H9 (cell line): ENCODE results near the gene SSPN. TPM values are rescaled to one million over a fixed set of nuclear protein-coding genes. Genes with fewer than 3 reads are reported as not detected.

ENCODE experiments used
- DNase-seq: peaks from one replicate; pipeline ENCODE4 v3.0.0-alpha.2; 2017
- H2AFZ ChIP-seq: one replicate; pipeline ENCODE4 v1.6.1; 2013; ENCODE audit warnings: mild to moderate bottlenecking, low read length, control low read depth, moderate library complexity
- H2AK5ac ChIP-seq: 2 replicates; pipeline ENCODE4 v1.6.1; 2013; ENCODE audit warnings: low read length, control low read depth, mixed read lengths; ENCODE audit not compliant: insufficient read length
- H2BK120ac ChIP-seq: one replicate; pipeline ENCODE4 v1.6.1; 2013; ENCODE audit warnings: low read depth, mild to moderate bottlenecking, low read length, control low read depth, inconsistent platforms; ENCODE audit not compliant: poor library complexity, severe bottlenecking
- H2BK12ac ChIP-seq: 2 replicates; pipeline ENCODE4 v1.6.1; 2013; ENCODE audit warnings: low read length, control low read depth, mixed read lengths, low read depth; ENCODE audit not compliant: insufficient read length
- H2BK15ac ChIP-seq: 2 replicates; pipeline ENCODE4 v1.6.1; 2013; ENCODE audit warnings: low read depth, low read length, control low read depth
- H2BK20ac ChIP-seq: one replicate; pipeline ENCODE4 v1.6.1; 2013; ENCODE audit warnings: low read depth, mild to moderate bottlenecking, low read length, control low read depth, inconsistent platforms; ENCODE audit not compliant: poor library complexity, severe bottlenecking
- H2BK5ac ChIP-seq: 2 replicates; pipeline ENCODE4 v1.6.1; 2013; ENCODE audit warnings: low read length, control low read depth, mixed read lengths; ENCODE audit not compliant: insufficient read length
- H3K14ac ChIP-seq: 2 replicates; pipeline ENCODE4 v1.6.1; 2013; ENCODE audit warnings: low read length, control low read depth; ENCODE audit not compliant: insufficient read depth
- H3K18ac ChIP-seq: 2 replicates; pipeline ENCODE4 v1.6.1; 2013; ENCODE audit warnings: low read depth, mild to moderate bottlenecking, mixed read lengths, low read length, control low read depth; ENCODE audit not compliant: insufficient read length
- H3K23ac ChIP-seq: 2 replicates; pipeline ENCODE4 v1.6.1; 2013; ENCODE audit warnings: low read length, control low read depth, mixed read lengths, low read depth; ENCODE audit not compliant: insufficient read length
- H3K23me2 ChIP-seq: 2 replicates; pipeline ENCODE4 v1.6.1; 2013; ENCODE audit warnings: low read depth, mild to moderate bottlenecking, mixed read lengths, low read length, control low read depth; ENCODE audit not compliant: insufficient read length, poor library complexity, severe bottlenecking
- H3K27ac ChIP-seq: 2 replicates; pipeline ENCODE4 v1.5.1; 2013; ENCODE audit warnings: low read length, control low read depth, mixed read lengths, low read depth; ENCODE audit not compliant: insufficient read length
- H3K27me3 ChIP-seq: 2 replicates; pipeline ENCODE4 v1.6.1; 2013; ENCODE audit warnings: low read length, control low read depth, inconsistent platforms; ENCODE audit not compliant: insufficient read depth
- H3K4ac ChIP-seq: 2 replicates; pipeline ENCODE4 v1.6.1; 2013; ENCODE audit warnings: low read depth, mild to moderate bottlenecking, control low read depth, inconsistent platforms, low read length, moderate library complexity
- H3K4me1 ChIP-seq: 2 replicates; pipeline ENCODE4 v1.6.1; 2013; ENCODE audit warnings: low read length, control low read depth, inconsistent platforms; ENCODE audit not compliant: insufficient read depth
- H3K4me2 ChIP-seq: 2 replicates; pipeline ENCODE4 v1.6.1; 2013; ENCODE audit warnings: low read length, control low read depth, mixed read lengths; ENCODE audit not compliant: insufficient read length, insufficient read depth
- H3K56ac ChIP-seq: 2 replicates; pipeline ENCODE4 v1.6.1; 2013; ENCODE audit warnings: low read depth, mild to moderate bottlenecking, mixed read lengths, low read length, control low read depth; ENCODE audit not compliant: insufficient read length
- H3K79me1 ChIP-seq: 2 replicates; pipeline ENCODE4 v1.6.1; 2013; ENCODE audit warnings: low read depth, mild to moderate bottlenecking, moderate library complexity, low read length, control low read depth, inconsistent platforms; ENCODE audit not compliant: insufficient read depth, poor library complexity, severe bottlenecking
- H3K79me2 ChIP-seq: 2 replicates; pipeline ENCODE4 v1.6.1; 2013; ENCODE audit warnings: low read length, control low read depth, inconsistent platforms; ENCODE audit not compliant: insufficient read depth
- H3K9ac ChIP-seq: 2 replicates; pipeline ENCODE4 v1.6.1; 2013; ENCODE audit warnings: low read length, control low read depth, mixed read lengths; ENCODE audit not compliant: insufficient read length; ENCODE audit errors: extremely low read depth
- H3K9me3 ChIP-seq: one replicate; pipeline ENCODE4 v1.6.1; 2013; ENCODE audit warnings: low read depth, low read length, inconsistent platforms; ENCODE audit not compliant: control insufficient read depth
- H3T11ph ChIP-seq: one replicate; pipeline ENCODE4 v1.6.1; 2013; ENCODE audit warnings: mild to moderate bottlenecking, low read length, control low read depth, inconsistent platforms
- H4K20me1 ChIP-seq: one replicate; pipeline ENCODE4 v1.6.1; 2013; ENCODE audit not compliant: control insufficient read depth, insufficient read length, insufficient read depth
- H4K5ac ChIP-seq: 2 replicates; pipeline ENCODE4 v1.6.1; 2013; ENCODE audit warnings: low read depth, mild to moderate bottlenecking, mixed read lengths, low read length, control low read depth; ENCODE audit not compliant: insufficient read length
- H4K8ac ChIP-seq: replicated peaks from 2 replicates; pipeline ENCODE4 v1.6.1; 2013; ENCODE audit warnings: low read length, control low read depth, mixed read lengths, low read depth; ENCODE audit not compliant: insufficient read length
- H4K91ac ChIP-seq: 2 replicates; pipeline ENCODE4 v1.6.1; 2013; ENCODE audit warnings: low read depth, mild to moderate bottlenecking, moderate library complexity, mixed read lengths, low read length, control low read depth; ENCODE audit not compliant: insufficient read length
- H3K27ac Mint-ChIP-seq, 3 experiments: 2 replicates in 2 of 3; 3 replicates in 1 of 3; pipeline ENCODE4 v1.8.0; 2020 to 2021; ENCODE audit warnings: mixed read lengths in 3 of 3, mild to moderate bottlenecking in 1 of 3, moderate library complexity in 1 of 3
- H3K27me3 Mint-ChIP-seq: 2 replicates; pipeline ENCODE4 v1.8.0; 2021; ENCODE audit warnings: low read depth, mild to moderate bottlenecking, moderate library complexity, mixed read lengths
- H3K36me3 Mint-ChIP-seq, 3 experiments: 2 replicates in 2 of 3; 3 replicates in 1 of 3; pipeline ENCODE4 v1.8.0; 2020 to 2021; ENCODE audit warnings: low read depth in 3 of 3, mixed read lengths in 3 of 3; ENCODE audit not compliant: insufficient read depth in 1 of 3
- H3K4me1 Mint-ChIP-seq, 2 experiments: 2 replicates each; pipeline ENCODE4 v1.8.0; 2020; ENCODE audit warnings: mixed read lengths in 2 of 2
- H3K4me3 Mint-ChIP-seq, 2 experiments: 2 replicates in 1 of 2; 3 replicates in 1 of 2; pipeline ENCODE4 v1.8.0; 2020 to 2021; ENCODE audit warnings: mild to moderate bottlenecking in 2 of 2, mixed read lengths in 2 of 2, moderate library complexity in 1 of 2
- H3K9me3 Mint-ChIP-seq, 2 experiments: 2 replicates in 1 of 2; 3 replicates in 1 of 2; pipeline ENCODE4 v1.8.0; 2020; ENCODE audit warnings: mild to moderate bottlenecking in 2 of 2, mixed read lengths in 2 of 2, moderate library complexity in 1 of 2
- total RNA-seq: library from RNA; stranded (reverse); gene quantifications from 2 replicates; pipeline ENCODE4 v1.2.1, GENCODE V29; 2021
- TF ChIP-seq, protein P1 (sequence below): fragments of 200-600 bp; sonication (generic); conservative IDR thresholded peaks from 3 replicates; pipeline ENCODE4 v1.8.0; 2021; ENCODE audit warnings: antibody characterized with exemption, mild to moderate bottlenecking

Gene SSPN
- total RNA-seq, 1 experiment from 2014 or later = 0.81 TPM

GRCh38 chr12:26242683-26243082 is 47.3 kb downstream of the SSPN start:
- Histone ChIP-seq H2BK12ac (no peak overlapping the region), H3K4me1 (no peaks in the 10 kb centered on the region), H3K27ac (no peak overlapping the region), H3K79me2 (no peaks in the 10 kb centered on the region), H3K18ac (no peak overlapping the region), H3K14ac (no peak overlapping the region), H3K56ac (no peak overlapping the region), H3K9me3 (no peaks in the 10 kb centered on the region), H3K4ac (no peak overlapping the region), H3K27me3 (no peaks in the 10 kb centered on the region), H3K9ac (no peak overlapping the region), H2AFZ (no peak overlapping the region), H2BK15ac (no peak overlapping the region), H4K20me1 (no peaks in the 10 kb centered on the region), H2BK5ac (no peak overlapping the region), H3K79me1 (no peaks in the 10 kb centered on the region), H3K4me2 (no peak overlapping the region), H2BK120ac (no peak overlapping the region), H4K91ac (no peak overlapping the region), H2AK5ac (no peak overlapping the region), H2BK20ac (no peak overlapping the region), H3T11ph (no peak overlapping the region), H4K8ac (no peak overlapping the region), H3K23me2 (no peaks in the 10 kb centered on the region), H4K5ac (no peak overlapping the region), H3K23ac (no peak overlapping the region)
- TF ChIP-seq, protein P1, sequence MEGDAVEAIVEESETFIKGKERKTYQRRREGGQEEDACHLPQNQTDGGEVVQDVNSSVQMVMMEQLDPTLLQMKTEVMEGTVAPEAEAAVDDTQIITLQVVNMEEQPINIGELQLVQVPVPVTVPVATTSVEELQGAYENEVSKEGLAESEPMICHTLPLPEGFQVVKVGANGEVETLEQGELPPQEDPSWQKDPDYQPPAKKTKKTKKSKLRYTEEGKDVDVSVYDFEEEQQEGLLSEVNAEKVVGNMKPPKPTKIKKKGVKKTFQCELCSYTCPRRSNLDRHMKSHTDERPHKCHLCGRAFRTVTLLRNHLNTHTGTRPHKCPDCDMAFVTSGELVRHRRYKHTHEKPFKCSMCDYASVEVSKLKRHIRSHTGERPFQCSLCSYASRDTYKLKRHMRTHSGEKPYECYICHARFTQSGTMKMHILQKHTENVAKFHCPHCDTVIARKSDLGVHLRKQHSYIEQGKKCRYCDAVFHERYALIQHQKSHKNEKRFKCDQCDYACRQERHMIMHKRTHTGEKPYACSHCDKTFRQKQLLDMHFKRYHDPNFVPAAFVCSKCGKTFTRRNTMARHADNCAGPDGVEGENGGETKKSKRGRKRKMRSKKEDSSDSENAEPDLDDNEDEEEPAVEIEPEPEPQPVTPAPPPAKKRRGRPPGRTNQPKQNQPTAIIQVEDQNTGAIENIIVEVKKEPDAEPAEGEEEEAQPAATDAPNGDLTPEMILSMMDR = no peak
- Mint-ChIP-seq H3K9me3 (no peaks in the 10 kb centered on the region), H3K27ac (no peak overlapping the region), H3K4me1 (peaks cover 0 to 5% of the 10 kb centered on the region in 2 experiments; a peak in 2 of 4 replicates), H3K27me3 (peaks cover 1% of the 10 kb centered on the region; the same call in 1 of the 2 replicates), H3K4me3 (no peak overlapping the region), H3K36me3 (no peaks in the 10 kb centered on the region)
- no peak for DNase-seq
